Tibial nerve (tissue), 4 donors: ENCODE data around the gene SRSF4.

Source experiments
- CTCF ChIP-seq, 5 experiments: fragments of 200-600 bp in 3 of 5; fragments of 450-650 bp in 2 of 5; sonication (generic) in 3 of 5; IDR thresholded peaks; one replicate each; pipeline ENCODE4 v1.5.1; 2016 to 2019; ENCODE audit warnings: antibody characterized with exemption in 5 of 5, mild to moderate bottlenecking in 3 of 5, moderate library complexity in 2 of 5
- EP300 ChIP-seq, 2 donors: sonication (generic); formaldehyde crosslinking; IDR thresholded peaks; one replicate each; pipeline ENCODE4 v1.6.1; 2017; ENCODE audit warnings: antibody characterized with exemption in 2 of 2, mild to moderate bottlenecking in 1 of 2
- POLR2A ChIP-seq, 2 donors: fragments of 450-650 bp; IDR thresholded peaks; one replicate each; pipeline ENCODE4 v1.6.1; 2017; ENCODE audit warnings: antibody characterized with exemption in 2 of 2, mild to moderate bottlenecking in 2 of 2, moderate library complexity in 2 of 2

GRCh38 chr1:29210278-29211085, 28.8 kb upstream of the SRSF4 start:
- no peak for TF ChIP-seq CTCF (IDR thresholded peaks at IDR 0.05)
- TF ChIP-seq POLR2A (IDR thresholded peaks at IDR 0.05): no peak
- TF ChIP-seq EP300 (IDR thresholded peaks at IDR 0.05): no peak
